HT-29 (cell line): ENCODE results near the gene WNK2. TPM values are rescaled to one million over a fixed set of nuclear protein-coding genes. Genes with fewer than 3 reads are reported as not detected.
A peak's percentile ranks its signal among the peaks of the same experiment; 100 is the strongest.

Experiments
- DNase-seq: peaks from one replicate; pipeline ENCODE4 v3.0.0-alpha.2; 2015; ENCODE audit warnings: low spot score
- total RNA-seq: library from RNA; depleted of rRNA; stranded (reverse); fragments of >200 nt; shearing (Covaris generic); gene quantifications from 2 replicates; pipeline ENCODE4 v1.2.3, GENCODE V29; 2014

Gene WNK2
- total RNA-seq, 1 experiment from 2014 or later = 28.6 TPM

- no peak for DNase-seq
Measured at GRCh38 chr9:93265301-93265971, 81.5 kb downstream of the WNK2 start.

DNA sequence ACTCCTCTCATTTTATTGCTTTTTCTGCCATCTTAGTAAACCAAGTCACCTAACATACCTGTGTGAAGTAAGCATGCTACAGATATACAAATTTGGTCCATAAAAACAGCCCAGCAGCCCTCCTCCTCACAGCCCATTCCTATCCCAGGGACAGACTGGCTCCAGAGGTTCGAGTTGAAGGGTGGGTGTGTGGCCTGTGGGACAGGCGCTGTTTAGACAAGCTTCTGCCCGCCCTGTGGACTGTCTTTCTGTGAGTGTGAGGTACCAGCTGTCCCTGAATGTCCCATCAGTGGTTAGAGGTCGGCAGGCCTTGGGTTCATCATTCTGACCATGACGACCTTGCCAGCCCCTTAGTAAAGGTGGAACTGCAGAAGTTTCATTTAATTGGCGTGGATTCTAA is 82.0 kb downstream of the WNK2 start:
- DNase-seq = no peak

DNA sequence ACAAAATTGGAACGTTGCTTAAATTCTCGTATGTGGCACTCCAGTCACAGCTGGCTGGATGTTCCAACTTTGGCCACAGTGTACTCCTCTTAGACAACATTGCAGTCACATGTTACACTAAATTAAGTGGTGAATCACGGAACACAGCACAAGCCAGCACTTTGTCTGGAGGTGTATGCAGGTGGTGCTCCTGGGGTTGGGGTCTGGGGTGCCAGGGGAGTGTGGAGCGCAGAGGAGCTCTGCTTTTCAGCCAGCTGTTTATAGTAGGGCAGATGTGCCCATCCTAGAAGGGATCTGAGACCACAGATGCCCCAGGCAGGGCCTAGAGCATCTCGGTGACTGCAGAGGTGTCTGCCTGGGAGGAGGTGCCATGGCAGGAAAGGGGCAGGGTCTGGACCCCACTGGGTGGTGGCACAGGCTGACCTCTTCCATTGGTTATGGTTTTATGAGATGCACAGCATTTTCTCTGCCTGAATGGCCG is 82.6 kb downstream of the WNK2 start:
- DNase-seq = no peak

DNA sequence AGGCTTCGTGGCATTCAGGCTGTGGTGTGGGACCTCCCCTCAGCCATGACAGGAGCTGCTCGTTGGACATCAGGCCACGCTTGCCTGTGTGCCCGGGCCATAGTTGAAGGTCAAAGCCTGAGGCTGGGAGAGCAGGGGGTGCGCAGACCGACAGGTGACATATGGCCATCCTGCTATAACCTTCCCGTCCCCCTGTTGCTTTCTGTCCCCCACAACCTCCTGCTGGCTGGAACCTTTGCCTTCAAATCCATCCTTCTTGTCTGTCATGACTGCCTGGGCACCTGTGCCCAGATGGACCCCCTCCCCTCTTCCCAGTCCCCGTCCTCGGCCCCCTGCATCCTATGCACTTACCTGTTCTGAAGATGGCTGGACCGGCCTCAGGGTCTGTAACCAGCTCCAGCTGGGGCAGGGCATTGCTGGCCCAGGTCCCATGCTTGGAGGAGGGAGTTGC is 83.2 kb downstream of the WNK2 start:
- no peak for DNase-seq

- DNase-seq = no peak
Measured at GRCh38 chr9:93267681-93268505, 84.0 kb downstream of the WNK2 start.

DNA sequence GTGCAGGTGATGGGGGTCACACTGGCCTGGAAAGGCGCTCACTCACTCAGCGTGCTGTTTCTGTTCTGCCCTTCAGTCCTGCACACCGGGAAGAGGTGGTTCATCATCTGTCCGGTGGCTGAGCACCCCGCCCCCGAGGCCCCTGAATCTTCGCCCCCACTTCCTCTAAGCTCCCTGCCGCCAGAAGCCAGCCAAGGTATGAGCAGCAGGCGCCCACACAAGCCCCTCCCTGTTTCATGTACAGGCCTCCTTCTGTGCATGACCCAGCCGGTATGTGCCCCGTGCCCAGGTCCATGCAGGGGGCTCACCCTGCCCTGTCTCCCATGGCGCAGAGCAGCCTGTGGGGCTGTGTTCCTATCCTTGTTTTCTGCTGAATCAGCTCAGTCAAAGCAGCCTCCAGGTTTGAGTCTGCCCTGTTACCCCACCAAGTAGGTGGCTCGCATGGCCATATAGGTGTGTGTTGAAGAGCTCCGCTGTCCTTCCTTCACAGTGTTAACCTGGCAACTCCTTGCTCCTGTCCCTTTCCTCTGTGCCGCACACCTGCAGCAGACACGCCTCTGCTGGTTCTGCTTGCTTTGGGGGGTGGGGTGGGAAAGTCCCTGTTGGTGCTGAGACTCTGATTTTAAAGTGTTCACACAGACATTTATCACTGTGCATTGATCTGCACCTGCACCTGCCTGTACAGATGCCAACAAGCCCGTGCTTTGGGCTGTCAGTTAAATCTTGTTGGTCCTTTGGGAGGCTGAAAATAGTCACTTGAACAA is 84.8 kb downstream of the WNK2 start:
- no peak for DNase-seq

- DNase-seq = no peak
Measured at GRCh38 chr9:93270976-93271375, 87.0 kb downstream of the WNK2 start.

- peak; percentile 10 for DNase-seq
Measured at GRCh38 chr9:93276973-93277372, 93.0 kb downstream of the WNK2 start.

GRCh38 chr9:93278144-93278543 is 94.2 kb downstream of the WNK2 start:
- DNase-seq = no peak

DNA sequence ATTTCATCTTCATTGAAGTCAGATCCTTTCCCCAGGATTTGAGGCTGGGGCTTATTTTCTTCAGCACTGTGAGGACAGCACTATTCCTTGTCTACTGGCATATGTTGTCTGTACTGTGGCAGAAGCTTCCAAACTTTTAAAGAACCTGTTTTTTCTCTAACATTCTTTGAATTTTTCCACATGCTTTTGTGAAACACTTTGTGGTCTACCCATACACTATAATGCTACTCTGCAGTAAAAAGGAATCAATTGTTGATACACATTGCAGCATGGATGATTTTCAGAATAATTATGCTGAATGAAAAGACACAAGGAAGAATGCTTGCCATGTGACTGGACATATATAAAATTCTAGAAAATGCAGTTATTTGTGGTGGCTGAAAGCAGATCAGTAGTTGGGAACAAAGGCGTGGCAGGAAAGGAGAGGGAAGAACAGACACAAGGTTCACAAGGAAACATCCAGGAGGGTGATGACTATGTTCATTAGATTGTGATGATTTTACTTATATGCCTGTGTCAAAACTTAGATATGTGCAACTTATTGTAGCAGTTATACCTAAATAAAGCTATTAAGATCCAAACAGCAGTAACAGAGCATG is 96.8 kb downstream of the WNK2 start:
- no peak for DNase-seq

DNA sequence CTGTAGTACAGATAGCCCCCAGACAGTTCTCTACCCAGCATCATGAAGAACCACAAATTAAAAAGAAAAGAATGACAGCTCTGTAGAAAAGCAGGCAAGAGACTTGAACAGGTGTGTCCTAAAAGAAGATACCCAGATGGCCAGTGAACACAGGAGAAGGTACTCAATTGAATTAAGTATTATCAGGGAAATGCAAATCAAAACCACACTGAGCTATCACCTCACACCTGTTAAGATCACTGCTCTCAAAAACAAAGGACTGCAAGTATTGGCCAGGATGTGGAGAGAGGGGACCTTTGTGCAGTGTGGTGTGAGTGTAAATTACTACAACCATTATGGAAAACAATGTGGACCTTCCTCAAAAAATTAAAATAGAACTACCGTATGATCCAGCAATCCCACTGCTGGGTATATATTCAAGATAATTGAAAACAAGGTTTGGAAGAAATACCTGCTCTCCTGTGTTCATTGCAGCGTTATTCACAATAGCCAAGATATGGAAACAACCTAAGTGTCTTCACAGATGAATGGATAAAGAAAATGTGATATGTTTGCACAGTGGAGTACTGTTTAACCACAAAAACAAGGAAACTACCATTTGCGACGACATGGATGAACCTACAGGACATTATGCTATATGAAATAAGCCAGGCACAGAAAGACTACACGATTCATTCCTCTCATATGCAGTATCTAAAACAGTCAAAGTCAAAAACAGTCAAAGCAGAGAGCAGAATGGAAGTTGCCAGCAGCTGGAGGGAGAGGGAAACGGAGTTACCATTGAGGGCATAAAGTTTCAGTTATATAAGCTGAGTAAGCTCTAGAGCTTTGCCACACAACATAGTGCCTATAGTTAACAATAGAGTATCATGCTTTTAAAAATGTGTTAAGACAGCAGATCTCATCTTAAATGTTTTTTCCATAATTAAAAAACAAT is 102.6 kb downstream of the WNK2 start:
- DNase-seq = no peak

- DNase-seq = no peak
Measured at GRCh38 chr9:93287189-93287552, 103.2 kb downstream of the WNK2 start.

GRCh38 chr9:93287593-93287992 is 103.7 kb downstream of the WNK2 start:
- DNase-seq = no peak

- DNase-seq = peak; percentile 52
Measured at GRCh38 chr9:93288341-93288740, 104.4 kb downstream of the WNK2 start.

DNA sequence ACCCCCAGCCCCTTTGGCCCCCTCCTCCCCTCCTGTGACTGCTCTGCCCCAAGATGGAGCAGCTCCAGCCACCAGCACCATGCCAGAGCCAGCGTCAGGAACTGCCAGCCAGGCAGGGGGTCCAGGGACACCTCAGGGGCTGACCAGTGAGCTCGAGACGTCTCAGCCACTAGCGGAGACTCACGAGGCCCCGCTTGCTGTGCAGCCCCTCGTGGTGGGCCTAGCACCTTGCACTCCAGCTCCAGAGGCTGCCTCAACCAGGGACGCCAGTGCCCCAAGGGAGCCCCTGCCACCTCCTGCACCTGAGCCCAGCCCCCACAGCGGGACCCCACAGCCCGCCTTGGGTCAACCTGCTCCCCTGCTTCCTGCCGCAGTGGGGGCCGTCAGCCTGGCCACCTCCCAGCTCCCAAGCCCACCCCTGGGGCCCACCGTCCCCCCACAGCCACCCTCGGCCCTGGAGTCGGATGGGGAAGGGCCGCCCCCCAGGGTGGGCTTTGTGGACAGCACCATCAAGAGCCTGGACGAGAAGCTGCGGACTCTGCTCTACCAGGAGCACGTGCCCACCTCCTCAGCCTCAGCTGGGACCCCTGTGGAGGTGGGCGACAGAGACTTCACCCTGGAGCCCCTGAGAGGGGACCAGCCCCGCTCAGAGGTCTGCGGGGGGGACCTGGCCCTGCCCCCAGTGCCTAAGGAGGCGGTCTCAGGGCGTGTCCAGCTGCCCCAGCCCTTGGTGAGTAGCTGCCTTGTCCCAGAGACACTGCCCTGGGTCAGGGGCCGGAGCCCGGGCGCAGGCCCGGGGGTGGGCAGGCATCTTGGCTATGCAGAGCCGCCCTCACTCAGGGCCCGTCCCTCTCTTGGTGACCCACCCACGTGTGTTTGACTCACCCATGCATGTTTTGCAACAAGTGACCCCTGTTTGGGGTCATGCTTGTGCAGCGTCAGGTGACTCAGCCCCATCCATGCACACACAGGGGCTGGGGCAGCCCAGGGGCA is 105.2 kb downstream of the WNK2 start:
- peak; percentile 30 for DNase-seq

DNA sequence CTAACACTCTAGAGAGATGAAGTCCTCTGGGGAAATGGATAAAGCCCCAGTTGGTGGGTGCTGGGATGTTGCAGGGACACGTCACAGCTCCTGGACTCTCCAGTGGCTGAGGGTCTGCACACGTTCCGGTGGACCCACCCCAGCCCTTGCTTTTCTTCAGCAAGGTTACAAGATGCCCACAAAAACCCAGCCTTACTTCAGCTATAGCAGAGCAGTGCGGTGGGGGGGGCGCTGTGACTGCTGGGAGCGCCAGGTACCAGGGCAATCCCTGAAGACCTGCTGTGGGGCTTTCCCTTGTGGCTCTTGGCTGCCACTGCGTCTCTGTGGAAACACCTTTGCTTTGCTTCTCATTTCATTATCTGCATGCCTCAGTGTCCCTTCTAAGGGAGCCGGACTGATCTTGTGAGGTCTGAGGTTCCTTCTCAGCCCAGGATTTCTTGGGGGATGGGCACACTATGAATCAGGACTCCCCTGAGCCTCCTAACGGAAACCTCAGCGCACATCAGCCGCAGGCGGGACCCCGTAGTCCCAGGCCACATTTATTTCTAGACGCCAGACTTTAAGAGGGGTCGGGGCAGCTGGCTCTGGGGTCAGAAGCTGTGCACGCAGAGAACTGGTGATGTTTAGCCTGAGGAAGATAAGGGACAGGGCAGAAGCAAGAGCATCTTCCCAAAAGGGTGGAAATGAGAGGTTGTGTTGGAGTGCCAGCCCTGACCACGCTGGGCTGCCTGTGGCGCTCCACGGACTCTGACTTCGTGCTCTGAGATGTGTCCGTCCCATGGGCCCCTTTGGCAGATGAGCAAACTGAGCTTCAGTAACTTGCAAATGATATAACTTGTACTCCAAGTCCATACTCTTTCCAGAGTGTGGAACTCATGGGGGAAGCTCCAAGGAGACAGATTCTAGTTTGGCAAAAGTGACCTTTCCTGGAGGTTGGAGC is 106.8 kb downstream of the WNK2 start:
- no peak for DNase-seq

- no peak for DNase-seq
Measured at GRCh38 chr9:93291536-93292287, 107.8 kb downstream of the WNK2 start.

GRCh38 chr9:93292288-93292615 is 108.3 kb downstream of the WNK2 start:
- DNase-seq = no peak
